Activated gamma-delta T cell treated with Interleukin-2 at 50 U/mL for 16 hours (primary cell): ENCODE data around the gene SYT12.
"Not testable (repeated sequence)": the region's sequence is repeated elsewhere in the genome, so short reads cannot be mapped to it uniquely, and the experiment has no call there.

Experiments used
- DNase-seq: peaks from one replicate; pipeline ENCODE4 v3.0.0-alpha.2; 2020

SYT12 gene

GRCh38 chr11:66999555-66999954 is 23.4 kb upstream of the SYT12 start:
- DNase-seq: no peak

GRCh38 chr11:67001332-67001731 is 21.6 kb upstream of the SYT12 start:
- DNase-seq: no peak

- no peak for DNase-seq
Observed at GRCh38 chr11:67002297-67002913, 20.5 kb upstream of the SYT12 start.

- DNase-seq: no peak
Observed at GRCh38 chr11:67002921-67003411, 20.0 kb upstream of the SYT12 start.

- not testable (repeated sequence) for DNase-seq
Observed at GRCh38 chr11:67005200-67005599, 17.7 kb upstream of the SYT12 start.

- DNase-seq: no peak
Observed at GRCh38 chr11:67006029-67006884, 16.7 kb upstream of the SYT12 start.

- DNase-seq: no peak
Observed at GRCh38 chr11:67007126-67007525, 15.8 kb upstream of the SYT12 start.

GRCh38 chr11:67010296-67010905 is 12.5 kb upstream of the SYT12 start:
- DNase-seq: no peak

GRCh38 chr11:67013511-67014045 is 9.4 kb upstream of the SYT12 start:
- no peak for DNase-seq

- DNase-seq: no peak
Observed at GRCh38 chr11:67014343-67014742, 8.6 kb upstream of the SYT12 start.

GRCh38 chr11:67015048-67015447 is 7.9 kb upstream of the SYT12 start:
- DNase-seq: no peak

GRCh38 chr11:67016550-67016949 is 6.4 kb upstream of the SYT12 start:
- DNase-seq: no peak

- no peak for DNase-seq
Observed at GRCh38 chr11:67020949-67021348, 2.0 kb upstream of the SYT12 start.

GRCh38 chr11:67022341-67022933 is 497 bp upstream of the SYT12 start:
- DNase-seq: no peak

- no peak for DNase-seq
Observed at GRCh38 chr11:67023957-67024353, 1.0 kb downstream of the SYT12 start.

- peak; percentile 24 for DNase-seq
Observed at GRCh38 chr11:67024410-67024809, 1.5 kb downstream of the SYT12 start.

- DNase-seq: no peak
Observed at GRCh38 chr11:67024966-67025365, 2.0 kb downstream of the SYT12 start.

- no peak for DNase-seq
Observed at GRCh38 chr11:67025750-67026149, 2.8 kb downstream of the SYT12 start.

- no peak for DNase-seq
Observed at GRCh38 chr11:67026941-67027340, 4.0 kb downstream of the SYT12 start.

GRCh38 chr11:67027483-67027930 is 4.6 kb downstream of the SYT12 start:
- no peak for DNase-seq

- no peak for DNase-seq
Observed at GRCh38 chr11:67027943-67028542, 5.1 kb downstream of the SYT12 start.

- DNase-seq: no peak
Observed at GRCh38 chr11:67029146-67029545, 6.2 kb downstream of the SYT12 start.

GRCh38 chr11:67030976-67031375 is 8.0 kb downstream of the SYT12 start:
- no peak for DNase-seq
